HUES6 (cell line): ENCODE data around the gene RIC1.
"Not testable (repeated sequence)": the region's sequence is repeated elsewhere in the genome, so short reads cannot be mapped to it uniquely, and the experiment has no call there.

Experiments
- H3K27ac ChIP-seq: 2 replicates; pipeline ENCODE4 v1.7.0; 2013; ENCODE audit warnings: low read depth, mild to moderate bottlenecking, low read length, inconsistent platforms
- H3K27me3 ChIP-seq: 2 replicates; pipeline ENCODE4 v1.6.1; 2013; ENCODE audit warnings: low read length; ENCODE audit not compliant: control insufficient read depth, insufficient read depth
- H3K36me3 ChIP-seq: 2 replicates; pipeline ENCODE4 v1.6.1; 2013; ENCODE audit warnings: low read length; ENCODE audit not compliant: control insufficient read depth, insufficient read depth
- H3K4me1 ChIP-seq: 2 replicates; pipeline ENCODE4 v1.6.1; 2013; ENCODE audit warnings: low read length; ENCODE audit not compliant: control insufficient read depth, insufficient read depth
- H3K4me3 ChIP-seq: 2 replicates; pipeline ENCODE4 v1.5.1; 2013; ENCODE audit warnings: low read depth, low read length
- H3K9ac ChIP-seq: one replicate; pipeline ENCODE4 v1.6.1; 2013; ENCODE audit warnings: mild to moderate bottlenecking, low read length
- H3K9me3 ChIP-seq: 2 replicates; pipeline ENCODE4 v1.6.1; 2013; ENCODE audit warnings: low read depth, low read length; ENCODE audit not compliant: control insufficient read depth, insufficient read depth

RIC1 gene

DNA sequence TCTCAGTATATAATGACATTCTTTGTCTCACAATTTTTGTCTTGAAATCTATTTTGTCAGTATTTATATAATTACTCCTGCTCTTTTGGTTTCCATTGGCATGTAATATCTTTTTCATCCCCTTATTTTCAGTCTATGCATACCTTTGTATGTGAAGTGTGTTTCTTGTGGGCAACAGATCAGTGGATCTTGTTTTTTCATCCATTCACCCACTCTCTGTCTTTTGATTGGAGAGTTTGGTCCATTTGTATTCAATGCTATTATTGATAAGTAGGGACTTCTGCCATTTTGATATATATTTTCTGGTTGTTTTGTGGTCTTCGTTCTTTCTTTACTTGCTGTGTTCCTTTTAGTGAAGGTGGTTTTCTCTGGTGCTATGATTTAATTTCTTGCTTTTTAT is 10.9 kb downstream of the RIC1 start:
- Histone ChIP-seq H3K36me3 (no peaks in the 10 kb centered on the region), H3K27ac (no peak overlapping the region), H3K9me3 (peaks cover 19% of the 10 kb centered on the region; the same call in 1 of the 2 replicates), H3K4me1 (no peaks in the 10 kb centered on the region), H3K9ac (no peak overlapping the region), H3K4me3 (no peak overlapping the region), H3K27me3 (no peaks in the 10 kb centered on the region)

GRCh38 chr9:5642170-5642569 is 13.3 kb downstream of the RIC1 start:
- Histone ChIP-seq H3K4me3 (no peak overlapping the region), H3K27ac (no peak overlapping the region), H3K27me3 (no peaks in the 10 kb centered on the region), H3K9me3 (peaks cover 8% of the 10 kb centered on the region; the same call in 1 of the 2 replicates), H3K4me1 (no peaks in the 10 kb centered on the region), H3K36me3 (no peaks in the 10 kb centered on the region), H3K9ac (no peak overlapping the region)

GRCh38 chr9:5643005-5643624 is 14.2 kb downstream of the RIC1 start:
- H3K4me3 ChIP-seq: no peak overlapping the region
- no peaks in the 10 kb centered on the region for H3K4me1 ChIP-seq
- H3K27ac ChIP-seq: no peak overlapping the region
- H3K9ac ChIP-seq: no peak overlapping the region
- H3K36me3 ChIP-seq: no peaks in the 10 kb centered on the region
- peaks cover 3% of the 10 kb centered on the region; the same call in 1 of the 2 replicates for H3K9me3 ChIP-seq
- no peaks in the 10 kb centered on the region for H3K27me3 ChIP-seq

DNA sequence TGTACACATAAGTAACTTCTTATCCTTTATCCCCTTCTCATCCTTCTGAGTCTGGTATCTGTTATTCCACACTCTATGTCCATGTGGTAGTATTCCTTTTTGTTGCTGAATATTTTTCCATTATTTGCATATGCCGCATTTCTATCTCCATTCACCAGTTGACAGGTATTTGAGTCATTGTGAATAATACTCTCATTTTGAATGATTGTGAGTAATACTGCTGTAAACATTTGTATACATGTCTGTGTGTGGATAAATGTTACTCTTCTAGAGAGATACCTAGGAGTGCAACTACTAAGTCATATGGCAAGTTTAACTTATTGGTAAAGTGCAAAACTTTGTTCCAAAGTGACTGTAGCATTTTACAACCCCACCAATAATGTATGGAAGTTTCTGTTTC is 15.6 kb downstream of the RIC1 start:
- H3K9me3 ChIP-seq: peaks cover 1% of the 10 kb centered on the region; the same call in 1 of the 2 replicates
- no peaks in the 10 kb centered on the region for H3K4me1 ChIP-seq
- H3K36me3 ChIP-seq: no peaks in the 10 kb centered on the region
- H3K9ac ChIP-seq: no peak overlapping the region
- no peak overlapping the region for H3K27ac ChIP-seq
- no peaks in the 10 kb centered on the region for H3K27me3 ChIP-seq
- no peak overlapping the region for H3K4me3 ChIP-seq

DNA sequence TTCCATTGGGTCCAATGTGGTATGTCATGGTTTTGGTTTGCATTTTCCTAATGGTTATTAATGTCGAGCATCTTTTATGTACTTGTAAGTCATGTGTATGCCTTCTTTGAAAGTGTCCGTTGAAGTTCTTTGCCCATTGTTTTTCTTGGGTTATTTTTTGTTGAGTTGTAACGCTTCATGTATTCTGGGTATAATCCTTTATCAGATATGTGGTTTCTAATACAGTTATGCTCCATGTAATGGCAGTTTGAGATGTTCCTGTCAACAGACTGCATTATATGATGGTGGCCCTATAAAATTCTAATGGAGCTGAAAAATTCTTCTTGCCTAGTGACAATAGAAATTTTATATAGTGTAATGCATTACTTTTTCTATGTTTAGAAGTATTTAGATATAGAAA is 17.2 kb downstream of the RIC1 start:
- H3K9me3 ChIP-seq: no peaks in the 10 kb centered on the region
- no peak overlapping the region for H3K4me3 ChIP-seq
- no peak overlapping the region for H3K9ac ChIP-seq
- H3K27me3 ChIP-seq: no peaks in the 10 kb centered on the region
- H3K36me3 ChIP-seq: no peaks in the 10 kb centered on the region
- H3K27ac ChIP-seq: no peak overlapping the region
- H3K4me1 ChIP-seq: 0 out of 2 replicates have a peak, but pooled peaks cover 7% of the 10 kb centered on the region

DNA sequence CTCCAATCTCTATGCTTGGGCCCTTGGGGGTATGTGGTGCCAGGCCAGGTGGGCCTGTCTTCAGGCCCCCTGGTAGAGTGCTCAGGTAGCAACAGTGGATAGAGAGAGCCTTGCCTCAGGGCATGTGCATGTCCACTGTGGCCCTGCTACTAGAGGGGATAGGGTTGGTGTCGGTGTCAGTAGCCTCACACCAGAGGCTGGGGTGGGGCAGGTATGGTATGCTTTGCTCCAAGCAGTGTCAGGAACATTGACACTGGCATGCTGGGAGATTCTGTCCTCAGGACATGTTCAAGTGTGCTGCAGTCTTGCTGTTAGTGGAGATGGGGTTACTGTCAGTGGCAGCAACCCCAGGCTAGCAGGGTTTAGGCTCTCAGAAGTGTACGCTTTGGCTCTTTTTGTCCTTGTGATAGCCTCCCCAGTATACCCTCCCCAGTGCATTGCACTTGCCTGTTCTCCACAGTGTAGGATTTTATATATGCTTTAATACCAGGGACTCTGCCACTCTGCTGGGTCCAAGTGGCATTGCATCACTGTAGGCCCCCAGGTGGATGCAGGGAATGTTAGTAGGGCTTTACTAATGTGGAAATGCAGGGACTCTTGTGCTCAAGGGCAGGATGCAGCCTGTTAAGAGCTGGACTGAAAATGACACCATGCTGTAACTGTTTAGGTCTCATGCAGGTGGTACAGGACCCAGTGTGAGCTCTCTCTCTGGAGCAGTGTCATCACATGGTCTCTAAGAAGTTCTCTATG is 21.6 kb downstream of the RIC1 start:
- H3K9me3 ChIP-seq: peaks cover 12% of the 10 kb centered on the region; the same call in 1 of the 2 replicates
- H3K36me3 ChIP-seq: no peaks in the 10 kb centered on the region

GRCh38 chr9:5651246-5651645 is 22.3 kb downstream of the RIC1 start:
- Histone ChIP-seq H3K9ac (no peak overlapping the region), H3K36me3 (no peaks in the 10 kb centered on the region), H3K9me3 (peaks cover 12% of the 10 kb centered on the region; the same call in 1 of the 2 replicates), H3K4me1 (0 out of 2 replicates have a peak, but pooled peaks cover 7% of the 10 kb centered on the region), H3K27me3 (no peaks in the 10 kb centered on the region), H3K27ac (no peak overlapping the region), H3K4me3 (no peak overlapping the region)

More for the DNA sequence above, 21.6 kb downstream of the RIC1 start:
- no peak overlapping the region for H3K4me3 ChIP-seq
- no peak overlapping the region for H3K9ac ChIP-seq
- H3K27ac ChIP-seq: no peak overlapping the region
- H3K4me1 ChIP-seq: 0 out of 2 replicates have a peak, but pooled peaks cover 7% of the 10 kb centered on the region
- no peaks in the 10 kb centered on the region for H3K27me3 ChIP-seq

GRCh38 chr9:5652821-5653220 is 23.9 kb downstream of the RIC1 start:
- peaks cover 12% of the 10 kb centered on the region; the same call in 1 of the 2 replicates for H3K9me3 ChIP-seq
- 0 out of 2 replicates have a peak, but pooled peaks cover 7% of the 10 kb centered on the region for H3K4me1 ChIP-seq

DNA sequence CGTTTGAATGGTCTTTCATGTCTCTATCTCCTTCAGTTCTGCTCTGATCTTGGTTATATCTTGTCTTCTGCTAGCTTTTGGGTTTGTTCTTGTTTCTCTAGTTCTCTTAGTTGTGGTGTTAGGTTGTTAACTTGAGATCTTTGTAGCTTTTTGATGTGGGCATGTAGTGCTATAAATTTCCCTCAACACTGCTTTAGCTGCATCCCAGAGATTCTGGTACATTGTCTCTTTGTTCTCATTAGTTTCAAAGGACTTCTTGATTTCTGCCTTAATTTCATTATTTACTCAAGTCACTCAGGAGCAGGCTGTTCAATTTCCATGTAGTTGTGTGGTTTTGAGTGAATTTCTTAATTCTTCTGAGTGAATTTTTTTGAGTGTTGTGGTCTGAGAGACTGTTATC is 33.9 kb downstream of the RIC1 start:
- not testable (repeated sequence) for H3K9ac ChIP-seq, H3K27me3 ChIP-seq, H3K36me3 ChIP-seq, H3K4me3 ChIP-seq, H3K4me1 ChIP-seq, H3K27ac ChIP-seq
- peaks cover 11% of the 10 kb centered on the region; the same call in 1 of the 2 replicates for H3K9me3 ChIP-seq

More at GRCh38 chr9:5652821-5653220, 23.9 kb downstream of the RIC1 start:
- Histone ChIP-seq H3K4me3 (no peak overlapping the region), H3K36me3 (peaks cover 1% of the 10 kb centered on the region; the same call in 1 of the 2 replicates), H3K27me3 (no peaks in the 10 kb centered on the region), H3K27ac (no peak overlapping the region), H3K9ac (no peak overlapping the region)

DNA sequence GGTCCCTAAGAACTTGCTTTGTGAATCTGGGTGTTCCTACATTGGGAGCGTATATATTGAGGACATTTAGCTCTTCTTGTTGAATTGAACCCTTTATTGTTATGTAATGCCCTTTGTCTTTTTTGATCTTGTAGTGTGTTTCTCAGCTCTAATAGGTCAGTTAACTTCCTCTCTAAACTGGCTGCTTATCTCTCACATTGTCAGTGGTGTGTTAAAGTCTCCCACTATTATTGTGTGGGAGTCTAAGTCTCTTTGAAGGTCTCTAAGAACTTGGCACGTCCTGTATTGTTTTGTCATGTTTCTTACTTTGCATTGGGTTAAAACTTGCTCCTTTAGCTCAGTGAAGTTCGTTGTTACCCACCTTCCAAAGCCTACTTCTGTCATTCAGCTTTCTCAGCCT is 36.2 kb downstream of the RIC1 start:
- Histone ChIP-seq H3K9me3 (peaks cover 14% of the 10 kb centered on the region; the same call in 1 of the 2 replicates), H3K27ac (no peak overlapping the region), H3K27me3 (no peaks in the 10 kb centered on the region), H3K4me3 (no peak overlapping the region), H3K9ac (no peak overlapping the region), H3K4me1 (no peaks in the 10 kb centered on the region), H3K36me3 (no peaks in the 10 kb centered on the region)

DNA sequence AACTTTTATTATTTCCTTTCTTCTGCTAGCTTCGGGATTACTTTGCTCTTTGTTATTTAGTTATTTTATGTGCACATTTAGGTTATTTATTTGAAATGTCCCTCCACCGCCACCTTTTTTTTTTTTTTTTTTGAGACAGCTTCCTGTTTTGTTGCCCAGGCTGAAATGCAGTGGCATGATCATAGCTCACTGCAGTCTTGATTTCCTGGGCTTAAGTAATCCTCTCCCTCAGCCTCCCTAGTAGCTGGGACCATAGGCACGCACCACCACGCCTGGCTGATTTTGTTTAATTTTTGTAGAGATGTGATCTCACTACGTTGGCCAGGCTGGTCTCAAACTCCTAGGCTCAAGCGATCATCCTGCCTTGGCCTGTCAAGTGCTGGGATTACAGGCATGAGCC is 38.5 kb downstream of the RIC1 start:
- Histone ChIP-seq H3K4me3 (no peak overlapping the region), H3K27me3 (no peaks in the 10 kb centered on the region), H3K9me3 (peaks cover 11% of the 10 kb centered on the region; the same call in 1 of the 2 replicates), H3K27ac (no peak overlapping the region), H3K4me1 (peaks cover 6% of the 10 kb centered on the region; the same call in 1 of the 2 replicates), H3K36me3 (no peaks in the 10 kb centered on the region; the same call in 1 of the 2 replicates), H3K9ac (no peak overlapping the region)
